PC-9 (cell line): ENCODE data around the gene ITGA3.

Experiments used
- CTCF ChIP-seq: fragments of 200-600 bp; sonication (generic); conservative IDR thresholded peaks from 2 replicates; pipeline ENCODE4 v1.6.1; 2017; ENCODE audit warnings: mixed run types, antibody characterized with exemption, mild to moderate bottlenecking, moderate library complexity
- EZH2 ChIP-seq: fragments of 200-600 bp; sonication (generic); IDR thresholded peaks from 2 replicates; pipeline ENCODE4 v1.8.0; 2017; ENCODE audit warnings: antibody characterized with exemption, low read depth

GRCh38 chr17:50123649-50124349 is 67.9 kb downstream of the ITGA3 start:
- TF ChIP-seq CTCF = no peak
- no peak for TF ChIP-seq EZH2
